Gastroesophageal sphincter (tissue), 3 donors: ENCODE measurements around the gene NUAK1.

ENCODE experiments used
- POLR2A ChIP-seq, 2 donors: fragments of 450-650 bp; IDR thresholded peaks; one replicate each; pipeline ENCODE4 v1.6.1; 2017; ENCODE audit warnings: antibody characterized with exemption in 2 of 2, mild to moderate bottlenecking in 2 of 2, moderate library complexity in 1 of 2
- POLR2AphosphoS5 ChIP-seq: sonication (generic); formaldehyde crosslinking; IDR thresholded peaks from one replicate; pipeline ENCODE4 v1.6.1; 2017; ENCODE audit warnings: antibody characterized with exemption
- TF ChIP-seq, protein P1 (sequence below), 4 experiments: fragments of 200-600 bp in 2 of 4; fragments of 450-650 bp in 2 of 4; sonication (generic) in 1 of 4; IDR thresholded peaks; one replicate each; pipeline ENCODE4 v1.5.1; 2017 to 2019; ENCODE audit warnings: antibody characterized with exemption in 4 of 4, mild to moderate bottlenecking in 2 of 4, moderate library complexity in 2 of 4

DNA sequence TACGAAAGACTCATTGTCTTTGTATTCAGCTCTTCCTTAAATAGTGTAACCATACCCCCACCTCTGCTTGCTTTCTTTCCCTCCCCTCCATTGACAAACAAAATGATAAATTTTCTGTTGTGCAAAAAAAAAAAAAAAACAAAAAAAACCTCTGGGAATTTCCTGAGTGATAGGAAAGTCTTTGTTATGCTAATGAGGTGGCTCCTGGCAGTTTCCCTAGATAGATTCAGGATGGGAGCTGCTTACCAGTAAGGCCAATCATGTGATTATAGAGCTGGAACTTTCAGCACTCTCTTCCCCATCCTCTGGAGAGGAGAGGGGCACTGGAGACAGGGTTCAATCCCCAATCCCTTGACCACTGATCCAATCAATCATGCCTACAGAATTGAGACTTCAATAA is 120.5 kb downstream of the NUAK1 start:
- TF ChIP-seq, protein P1, sequence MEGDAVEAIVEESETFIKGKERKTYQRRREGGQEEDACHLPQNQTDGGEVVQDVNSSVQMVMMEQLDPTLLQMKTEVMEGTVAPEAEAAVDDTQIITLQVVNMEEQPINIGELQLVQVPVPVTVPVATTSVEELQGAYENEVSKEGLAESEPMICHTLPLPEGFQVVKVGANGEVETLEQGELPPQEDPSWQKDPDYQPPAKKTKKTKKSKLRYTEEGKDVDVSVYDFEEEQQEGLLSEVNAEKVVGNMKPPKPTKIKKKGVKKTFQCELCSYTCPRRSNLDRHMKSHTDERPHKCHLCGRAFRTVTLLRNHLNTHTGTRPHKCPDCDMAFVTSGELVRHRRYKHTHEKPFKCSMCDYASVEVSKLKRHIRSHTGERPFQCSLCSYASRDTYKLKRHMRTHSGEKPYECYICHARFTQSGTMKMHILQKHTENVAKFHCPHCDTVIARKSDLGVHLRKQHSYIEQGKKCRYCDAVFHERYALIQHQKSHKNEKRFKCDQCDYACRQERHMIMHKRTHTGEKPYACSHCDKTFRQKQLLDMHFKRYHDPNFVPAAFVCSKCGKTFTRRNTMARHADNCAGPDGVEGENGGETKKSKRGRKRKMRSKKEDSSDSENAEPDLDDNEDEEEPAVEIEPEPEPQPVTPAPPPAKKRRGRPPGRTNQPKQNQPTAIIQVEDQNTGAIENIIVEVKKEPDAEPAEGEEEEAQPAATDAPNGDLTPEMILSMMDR (IDR thresholded peaks at IDR 0.05), result no peak
- no peak for TF ChIP-seq POLR2AphosphoS5
- no peak for TF ChIP-seq POLR2A (IDR thresholded peaks at IDR 0.05)
